Measurements from ENCODE around the gene ABCG1. TPM values are rescaled to one million over a fixed set of nuclear protein-coding genes. Genes with fewer than 3 reads are reported as not detected.

Gene ABCG1
- total RNA-seq, 1 donor from 2014 or later: 1.9 TPM

DNA sequence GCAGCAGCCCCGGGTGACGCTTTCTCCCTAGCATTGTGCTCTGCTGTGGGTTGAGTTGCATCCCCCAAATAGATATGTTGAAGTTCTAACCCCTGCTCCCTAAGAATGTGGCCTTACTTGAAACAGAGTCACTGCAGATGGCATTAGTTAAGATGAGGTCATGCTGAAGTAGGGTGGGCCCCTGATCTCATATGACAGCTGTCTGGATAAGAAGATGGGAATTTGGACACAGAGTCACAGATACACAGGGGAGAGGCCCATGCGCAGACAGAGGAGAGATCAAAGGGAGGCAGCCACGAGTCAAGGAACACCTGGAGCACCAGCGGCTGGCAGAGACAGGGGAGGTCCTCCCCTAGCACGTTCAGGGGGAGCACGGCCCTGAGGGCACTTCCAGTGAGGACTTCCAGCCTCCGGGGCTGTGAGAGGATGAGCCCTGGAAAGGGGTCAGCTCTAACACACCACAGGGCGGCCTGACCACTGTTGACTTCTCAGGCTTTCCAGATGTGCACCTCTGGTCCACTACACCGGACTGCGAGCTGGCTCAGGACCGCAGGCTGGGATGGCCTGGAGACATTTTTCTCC is 46.4 kb downstream of the ABCG1 start:
- no peaks in the 10 kb centered on the region for H3K9me3 ChIP-seq (ENCODE audit: low read depth)
- H3K4me3 Mint-ChIP-seq: no peak overlapping the region
- H2AFZ ChIP-seq (replicated peaks): no peak overlapping the region
- no peaks in the 10 kb centered on the region for H3K9me3 Mint-ChIP-seq
- peaks cover 11% of the 10 kb centered on the region for H3K27me3 Mint-ChIP-seq (ENCODE audit: insufficient read depth, low read depth)
- H3K36me3 Mint-ChIP-seq: no peaks in the 10 kb centered on the region
- H3K4me1 Mint-ChIP-seq: peaks cover 17% of the 10 kb centered on the region
- H3K27me3 ChIP-seq: no peaks in the 10 kb centered on the region
- no peaks in the 10 kb centered on the region for H4K20me1 ChIP-seq (ENCODE audit: low read depth)
- peaks cover 7% of the 10 kb centered on the region for H3F3A ChIP-seq (ENCODE audit: low read depth)
- no peaks in the 10 kb centered on the region for H3K36me3 ChIP-seq
- H3K27ac Mint-ChIP-seq: no peak overlapping the region
- H3K4me1 ChIP-seq: peaks cover 7% of the 10 kb centered on the region
- H3K27ac ChIP-seq: no peak overlapping the region
- no peak overlapping the region for H3K4me2 ChIP-seq
- no peaks in the 10 kb centered on the region for H3K79me2 ChIP-seq (ENCODE audit: low read depth)
- no peak overlapping the region for H3K9ac ChIP-seq
- H3K4me3 ChIP-seq: no peak overlapping the region
- no peak for DNase-seq (ENCODE audit: low spot score)
- TF ChIP-seq EZH2phosphoT487 (IDR thresholded peaks at IDR 0.05) (no peak), EZH2 (IDR thresholded peaks at IDR 0.05) (no peak)
- TF ChIP-seq, protein P1, sequence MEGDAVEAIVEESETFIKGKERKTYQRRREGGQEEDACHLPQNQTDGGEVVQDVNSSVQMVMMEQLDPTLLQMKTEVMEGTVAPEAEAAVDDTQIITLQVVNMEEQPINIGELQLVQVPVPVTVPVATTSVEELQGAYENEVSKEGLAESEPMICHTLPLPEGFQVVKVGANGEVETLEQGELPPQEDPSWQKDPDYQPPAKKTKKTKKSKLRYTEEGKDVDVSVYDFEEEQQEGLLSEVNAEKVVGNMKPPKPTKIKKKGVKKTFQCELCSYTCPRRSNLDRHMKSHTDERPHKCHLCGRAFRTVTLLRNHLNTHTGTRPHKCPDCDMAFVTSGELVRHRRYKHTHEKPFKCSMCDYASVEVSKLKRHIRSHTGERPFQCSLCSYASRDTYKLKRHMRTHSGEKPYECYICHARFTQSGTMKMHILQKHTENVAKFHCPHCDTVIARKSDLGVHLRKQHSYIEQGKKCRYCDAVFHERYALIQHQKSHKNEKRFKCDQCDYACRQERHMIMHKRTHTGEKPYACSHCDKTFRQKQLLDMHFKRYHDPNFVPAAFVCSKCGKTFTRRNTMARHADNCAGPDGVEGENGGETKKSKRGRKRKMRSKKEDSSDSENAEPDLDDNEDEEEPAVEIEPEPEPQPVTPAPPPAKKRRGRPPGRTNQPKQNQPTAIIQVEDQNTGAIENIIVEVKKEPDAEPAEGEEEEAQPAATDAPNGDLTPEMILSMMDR (IDR thresholded peaks at IDR 0.05): no peak

DNA sequence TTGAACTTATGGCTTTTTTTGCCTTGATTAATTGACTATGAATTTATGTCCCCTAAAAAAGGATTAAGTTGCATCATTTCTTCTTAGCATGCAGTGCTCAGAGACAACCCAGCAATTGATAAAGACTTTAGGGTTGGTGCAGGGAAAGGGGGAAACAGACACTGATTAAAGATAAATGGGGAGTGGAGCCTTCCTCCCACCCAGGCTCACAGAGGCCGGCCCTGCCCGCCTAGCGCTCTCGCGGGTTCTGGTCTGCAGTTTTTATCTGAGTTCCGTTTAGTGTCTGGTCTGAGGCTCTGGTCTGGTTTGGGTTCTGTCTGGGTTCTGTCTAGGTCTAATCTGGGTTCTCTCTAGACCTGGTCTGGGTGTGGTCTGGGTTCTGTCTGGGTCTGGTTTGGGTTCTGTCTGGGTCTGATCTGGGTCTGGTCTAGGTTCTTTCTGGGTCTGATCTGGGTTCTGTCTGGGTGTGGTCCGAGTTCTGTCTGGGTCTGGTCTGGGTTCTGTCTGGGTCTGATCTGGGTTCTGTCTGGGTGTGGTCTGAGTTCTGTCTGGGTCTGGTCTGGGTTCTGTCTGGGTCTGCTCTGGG is 48.1 kb downstream of the ABCG1 start:
- TF ChIP-seq, protein P1 (IDR thresholded peaks at IDR 0.05): no peak
- no peak for TF ChIP-seq EZH2phosphoT487 (IDR thresholded peaks at IDR 0.05)
- TF ChIP-seq EZH2 (IDR thresholded peaks at IDR 0.05): no peak
- no peak overlapping the region for H3K4me3 Mint-ChIP-seq
- no peak for DNase-seq (ENCODE audit: low spot score)
- Histone ChIP-seq H3K27me3 (no peaks in the 10 kb centered on the region), H3K27ac (no peak overlapping the region), H3K4me2 (no peak overlapping the region), H3K79me2 (ENCODE audit: low read depth) (no peaks in the 10 kb centered on the region), H4K20me1 (ENCODE audit: low read depth) (no peaks in the 10 kb centered on the region), H3K9me3 (ENCODE audit: low read depth) (no peaks in the 10 kb centered on the region), H3K4me1 (no peaks in the 10 kb centered on the region), H3K4me3 (no peak overlapping the region), H3K36me3 (no peaks in the 10 kb centered on the region), H3K9ac (no peak overlapping the region), H2AFZ (replicated peaks) (no peak overlapping the region), H3F3A (ENCODE audit: low read depth) (no peaks in the 10 kb centered on the region)
- peak overlapping the region; percentile 81 for H3K27ac Mint-ChIP-seq
- peaks cover 9% of the 10 kb centered on the region for H3K27me3 Mint-ChIP-seq (ENCODE audit: insufficient read depth, low read depth)
- peaks cover 4% of the 10 kb centered on the region for H3K4me1 Mint-ChIP-seq
- no peaks in the 10 kb centered on the region for H3K36me3 Mint-ChIP-seq
- H3K9me3 Mint-ChIP-seq: no peaks in the 10 kb centered on the region

DNA sequence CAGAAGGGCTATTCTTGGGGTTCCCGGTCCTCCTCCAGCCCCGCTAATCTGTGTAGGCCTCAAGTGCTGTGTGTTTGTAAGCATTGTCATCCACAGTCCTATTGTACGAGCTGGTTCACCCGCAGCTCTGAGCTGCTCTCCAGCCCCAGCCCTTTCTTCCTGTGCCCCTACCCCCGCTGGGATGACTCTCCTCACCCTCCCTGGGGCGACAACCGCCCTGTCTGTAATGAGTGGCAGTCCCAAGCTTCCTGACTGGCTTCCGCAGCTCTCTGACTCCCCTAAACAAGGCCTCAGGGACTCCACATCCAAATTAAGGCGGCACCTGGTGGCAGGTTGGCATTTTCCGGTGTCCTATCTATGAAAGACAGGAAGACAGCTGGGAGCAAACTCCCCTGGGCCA is 50.4 kb downstream of the ABCG1 start:
- peaks cover 3% of the 10 kb centered on the region for H3K27me3 Mint-ChIP-seq (ENCODE audit: insufficient read depth, low read depth)
- no peak overlapping the region for H3K4me3 Mint-ChIP-seq
- no peaks in the 10 kb centered on the region for H3K36me3 Mint-ChIP-seq
- Histone ChIP-seq H3K4me2 (no peak overlapping the region), H3K9me3 (ENCODE audit: low read depth) (no peaks in the 10 kb centered on the region), H3K4me3 (no peak overlapping the region), H3K27me3 (no peaks in the 10 kb centered on the region), H4K20me1 (ENCODE audit: low read depth) (no peaks in the 10 kb centered on the region), H2AFZ (replicated peaks) (no peak overlapping the region), H3K36me3 (no peaks in the 10 kb centered on the region), H3K27ac (no peak overlapping the region), H3K4me1 (no peaks in the 10 kb centered on the region), H3K79me2 (ENCODE audit: low read depth) (no peaks in the 10 kb centered on the region), H3K9ac (no peak overlapping the region), H3F3A (ENCODE audit: low read depth) (no peaks in the 10 kb centered on the region)
- TF ChIP-seq EZH2phosphoT487 (IDR thresholded peaks at IDR 0.05): no peak
- no peak for TF ChIP-seq EZH2 (IDR thresholded peaks at IDR 0.05)
- TF ChIP-seq, protein P1 (IDR thresholded peaks at IDR 0.05): no peak
- H3K27ac Mint-ChIP-seq: no peak overlapping the region
- H3K4me1 Mint-ChIP-seq: no peaks in the 10 kb centered on the region
- no peak for DNase-seq (ENCODE audit: low spot score)
- H3K9me3 Mint-ChIP-seq: no peaks in the 10 kb centered on the region
